K562 (cell line): Measurements from ENCODE around the gene PLAC1. TPM values are rescaled to one million over a fixed set of nuclear protein-coding genes. Genes with fewer than 3 reads are reported as not detected.

Experiments used
- ATAC-seq: fragments of 200-7000 bp; cut with Tn5 transposase; 3 replicates; pipeline ENCODE4 v1.9.1; 2020; ENCODE audit warnings: moderate library complexity
- BruUV-seq: library from RNA; stranded (reverse); fragments of 400-500 nt; replicated peaks from 2 replicates; lab custom pipeline; 2021; lab: Mats Ljungman, UMichigan
- CTCF ChIA-PET: fragments of 300-600 bp; formaldehyde crosslinking; extraction: SDS; loops from one replicate; lab custom pipeline; 2021; ENCODE audit warnings: low intra/inter-chr PET ratio; lab: Yijun Ruan, JAX
- POLR2A ChIA-PET: fragments of 300-600, 350-650 bp; sonication (Branson Sonifier 250); formaldehyde crosslinking; extraction: SDS; loops from one replicate; lab custom pipeline; 2021; ENCODE audit warnings: antibody characterized with exemption, inconsistent platforms; lab: Yijun Ruan, JAX
- DNase-seq, 4 experiments: peaks; one replicate each; pipeline versions ENCODE4 v3.0.0 to v3.0.0-alpha.2; 2011 to 2018; ENCODE audit warnings: low spot score in 3 of 4, mixed read lengths in 3 of 4; ENCODE audit errors: extremely low read depth in 1 of 4
- FAIRE-seq: peaks from 2 replicates; lab custom pipeline; 2011; peaks lifted over from hg19 to GRCh38; lab: Jason Lieb, UNC
- H2AFZ ChIP-seq: 2 replicates; pipeline ENCODE4 v1.6.0; 2011; ENCODE audit warnings: low read depth, low read length, control low read depth, inconsistent platforms
- H3K27ac ChIP-seq: fragments of 200-600 bp; 3 replicates; pipeline ENCODE4 v1.8.0; 2011; ENCODE audit warnings: low read depth, mild to moderate bottlenecking, control low read depth, inconsistent platforms, low read length, moderate library complexity, mixed read lengths; ENCODE audit errors: extremely low read depth
- H3K27me3 ChIP-seq, 2 experiments: fragments of 300-600 bp in 1 of 2; 2 replicates in 1 of 2; 3 replicates in 1 of 2; pipeline versions ENCODE4 v1.6.0 to v1.8.0; 2011; ENCODE audit warnings: inconsistent platforms in 2 of 2, low read length in 2 of 2, mild to moderate bottlenecking in 1 of 2, mixed read lengths in 1 of 2, moderate library complexity in 1 of 2; ENCODE audit not compliant: control insufficient read depth in 2 of 2, insufficient read depth in 2 of 2
- H3K36me3 ChIP-seq: fragments of 300-600 bp; 3 replicates; pipeline ENCODE4 v1.8.0; 2011; ENCODE audit warnings: mild to moderate bottlenecking, low read length, inconsistent platforms; ENCODE audit not compliant: control insufficient read depth, insufficient read depth
- H3K4me1 ChIP-seq, 2 experiments: fragments of 200-600 bp in 1 of 2; replicated peaks in 1 of 2; 2 replicates in 1 of 2; 3 replicates in 1 of 2; pipeline versions ENCODE4 v1.5.1 to v1.8.0; 2011; ENCODE audit warnings: inconsistent platforms in 2 of 2, low read length in 2 of 2, mild to moderate bottlenecking in 1 of 2, mixed read lengths in 1 of 2, moderate library complexity in 1 of 2; ENCODE audit not compliant: control insufficient read depth in 2 of 2, insufficient read depth in 2 of 2
- H3K4me2 ChIP-seq: 2 replicates; pipeline ENCODE4 v1.6.1; 2011; ENCODE audit warnings: low read length, control low read depth, inconsistent platforms, mixed read lengths; ENCODE audit not compliant: insufficient read depth
- H3K4me3 ChIP-seq: fragments of 200-600 bp; sonication (generic), shearing (Covaris generic); 2 replicates; pipeline ENCODE4 v1.5.1; 2016; ENCODE audit warnings: control low read depth, inconsistent platforms
- H3K79me2 ChIP-seq: fragments of 200-600 bp; 3 replicates; pipeline ENCODE4 v1.8.0; 2011; ENCODE audit warnings: low read length, inconsistent platforms; ENCODE audit not compliant: control insufficient read depth, insufficient read depth
- H3K9ac ChIP-seq, 2 experiments: 2 replicates each; pipeline versions ENCODE4 v1.6.0 to v1.6.1; 2011; ENCODE audit warnings: low read depth in 2 of 2, low read length in 2 of 2, control low read depth in 1 of 2, inconsistent platforms in 1 of 2, mild to moderate bottlenecking in 1 of 2, mixed read lengths in 1 of 2; ENCODE audit not compliant: insufficient read depth in 1 of 2
- H3K9me1 ChIP-seq: one replicate; pipeline ENCODE4 v1.6.0; 2011; ENCODE audit warnings: inconsistent platforms, mild to moderate bottlenecking, low read length, moderate library complexity; ENCODE audit not compliant: control insufficient read depth, insufficient read depth
- H3K9me3 ChIP-seq: replicated peaks from 2 replicates; pipeline ENCODE4 v1.5.1; 2011; ENCODE audit warnings: low read depth, low read length, inconsistent platforms; ENCODE audit not compliant: control insufficient read depth, insufficient read depth
- H4K20me1 ChIP-seq: replicated peaks from 2 replicates; pipeline ENCODE4 v1.6.1; 2011; ENCODE audit warnings: low read length, inconsistent platforms, mixed read lengths; ENCODE audit not compliant: control insufficient read depth, insufficient read depth
- CBFA2T3 ChIP-seq: fragments of 450-650 bp; IDR thresholded peaks from 2 replicates; pipeline ENCODE4 v1.6.1; 2017
- CREB1 ChIP-seq, 2 experiments: sonication (generic) in 1 of 2; formaldehyde crosslinking in 1 of 2; IDR thresholded peaks; 2 replicates each; pipeline versions ENCODE4 v1.6.1 to v1.8.0; 2012 to 2022; ENCODE audit warnings: inconsistent platforms in 1 of 2, mild to moderate bottlenecking in 1 of 2, missing genetic modification reagents in 1 of 2, moderate library complexity in 1 of 2
- GATAD2B ChIP-seq: fragments of 450-650 bp; IDR thresholded peaks from 2 replicates; pipeline ENCODE4 v1.6.1; 2017; ENCODE audit warnings: mild to moderate bottlenecking, borderline replicate concordance
- GMEB1 ChIP-seq: fragments of 250-450 bp; sonication (Bioruptor Pico); IDR thresholded peaks from 2 replicates; pipeline ENCODE4 v1.4.0; 2020; ENCODE audit warnings: mild to moderate bottlenecking
- KAT2B ChIP-seq: IDR thresholded peaks from one replicate; pipeline ENCODE4 v1.6.1; 2012; ENCODE audit warnings: low read depth, mild to moderate bottlenecking, control low read depth, inconsistent platforms, low read length, moderate library complexity
- KDM5B ChIP-seq: fragments of 200-600 bp; sonication (generic); IDR thresholded peaks from 2 replicates; pipeline ENCODE4 v1.6.1; 2012; ENCODE audit warnings: low read depth, mild to moderate bottlenecking, moderate library complexity, low read length, control low read depth, inconsistent platforms; ENCODE audit not compliant: insufficient replicate concordance
- KLF1 ChIP-seq: fragments of 450-650 bp; IDR thresholded peaks from 2 replicates; pipeline ENCODE4 v1.6.1; 2016; ENCODE audit warnings: missing genetic modification characterization, missing compliant biosample characterization
- MAFG ChIP-seq: fragments of 450-650 bp; conservative IDR thresholded peaks from 2 replicates; pipeline ENCODE4 v1.6.1; 2016; ENCODE audit warnings: missing genetic modification characterization, missing compliant biosample characterization
- MECOM ChIP-seq: fragments of 250-450 bp; sonication (Bioruptor Pico); IDR thresholded peaks from 2 replicates; pipeline ENCODE4 v1.8.0; 2022; ENCODE audit warnings: inconsistent platforms
- NFE2L1 ChIP-seq: fragments of 450-650 bp; IDR thresholded peaks from 2 replicates; pipeline ENCODE4 v1.6.1; 2016; ENCODE audit warnings: missing genetic modification characterization, low read depth, mild to moderate bottlenecking, missing compliant biosample characterization, moderate library complexity, borderline replicate concordance
- ZNF444 ChIP-seq: fragments of 250-450 bp; sonication (Bioruptor Pico); IDR thresholded peaks from 2 replicates; pipeline ENCODE4 v1.4.0; 2020; ENCODE audit warnings: mild to moderate bottlenecking, moderate library complexity
- ZNF518B ChIP-seq: fragments of 250-450 bp; sonication (Bioruptor Pico); IDR thresholded peaks from 2 replicates; pipeline ENCODE4 v1.5.0; 2021; ENCODE audit warnings: mild to moderate bottlenecking, moderate library complexity
- ZNF639 ChIP-seq, 2 experiments: fragments of 200-800 bp in 1 of 2; sonication (Bioruptor generic) in 1 of 2; sonication (generic) in 1 of 2; formaldehyde crosslinking in 1 of 2; IDR thresholded peaks in 1 of 2; conservative IDR thresholded peaks in 1 of 2; 2 replicates each; pipeline versions ENCODE4 v1.5.0 to v1.6.1; 2016 to 2020; ENCODE audit warnings: missing compliant biosample characterization in 1 of 2, missing genetic modification characterization in 1 of 2, missing genetic modification reagents in 1 of 2
- ZNF655 ChIP-seq: fragments of 250-450 bp; sonication (Bioruptor Pico); IDR thresholded peaks from 2 replicates; pipeline ENCODE4 v1.5.0; 2021
- WGBS: fragments of 100-300 bp; shearing (Covaris generic); methylation state at CpG from one replicate; pipeline ENCODE4 v1.1.6; 2016; ENCODE audit warnings: low coverage, mixed read lengths; ENCODE audit not compliant: insufficient coverage; ENCODE audit errors: missing lambda C conversion rate; 5-methylcytosine and 5-hydroxymethylcytosine counted together
- in situ Hi-C: fragments of 300-500 bp; cut with MboI; formaldehyde crosslinking; loops from 4 replicates; pipeline ENCODE4 v1.15.0; 2018; ENCODE audit warnings: inconsistent platforms, mixed read lengths
- intact Hi-C: fragments of 100-400 bp; cut with micrococcal nuclease; formaldehyde crosslinking; loops from 2 replicates; pipeline ENCODE4 v1.14.2; 2022
- polyA plus RNA-seq, 8 experiments: library from polyadenylated mRNA; depleted of rRNA in 4 of 8; stranded (reverse) in 5 of 8; unstranded in 3 of 8; fragments of >200 nt; fragmentation: Nextera tagmentation in 2 of 8; fragmentation: Illumina TruSeq in 1 of 8; extraction: Ambion mirVana in 2 of 8; extraction: Trizol in 1 of 8; gene quantifications; 2 replicates each; pipeline versions ENCODE4 v1.2.1 to v1.2.3, GENCODE V29; 2011 to 2014; ENCODE audit warnings: inconsistent platforms in 1 of 8, missing spikeins in 1 of 8
- total RNA-seq, 7 experiments: library from RNA; depleted of rRNA in 6 of 7; stranded (reverse); fragments of >200 nt in 6 of 7; fragmentation: Illumina TruSeq in 2 of 7; extraction: Trizol in 2 of 7; gene quantifications; 2 replicates each; pipeline versions ENCODE4 v1.2.1 to v1.2.3, GENCODE V29; 2011 to 2021; ENCODE audit warnings: low replicate concordance in 1 of 7

The PLAC1 gene
- total and polyA plus RNA-seq, 9 of the 15 experiments (the other 6 are each of a cell fraction or from before 2014, with no cell fraction given): 0.82 to 9.1 (median 1.7) TPM

- intact Hi-C loops: no loop called here
- Histone ChIP-seq H3K9me1 (no peaks in the 10 kb centered on the region), H3K27me3 (no peaks in the 10 kb centered on the region), H3K4me3 (no peak overlapping the region), H3K79me2 (peaks cover 16% of the 10 kb centered on the region), H3K4me2 (no peak overlapping the region), H4K20me1 (no peaks in the 10 kb centered on the region), H3K27ac (no peak overlapping the region), H3K9me3 (0 out of 2 replicates have a peak, but pooled peaks cover 2% of the 10 kb centered on the region), H2AFZ (no peak overlapping the region), H3K36me3 (peaks cover 8% of the 10 kb centered on the region; the same call in 1 of the 3 replicates), H3K9ac (no peak overlapping the region), H3K4me1 (peaks cover 2 to 22% of the 10 kb centered on the region in 2 experiments; a peak in 4 of 5 replicates)
- ChIA-PET POLR2A (no interaction called here), CTCF (no interaction called here)
- in situ Hi-C loops: no loop called here
- DNase-seq (no peak), FAIRE-seq (no peak), ATAC-seq (no peak)
- BruUV-seq: no TSS peak
- 98% methylated on average over 19 of the region's 35 CpGs for WGBS
- no peak for TF ChIP-seq ZNF655
- no peak for TF ChIP-seq GATAD2B
- TF ChIP-seq KAT2B: no peak
- TF ChIP-seq NFE2L1 (tag): no peak
- TF ChIP-seq ZNF639 (CRISPR knock-in tag; conservative IDR thresholded peaks at IDR 0.05 in 1 of 2, IDR thresholded peaks at IDR 0.05 in 1 of 2): no peak
- TF ChIP-seq KLF1 (tag): no peak
- TF ChIP-seq MECOM (CRISPR knock-in tag): no peak
- TF ChIP-seq ZNF518B (CRISPR knock-in tag): no peak
- no peak for TF ChIP-seq KDM5B
- no peak for TF ChIP-seq GMEB1 (CRISPR knock-in tag)
- TF ChIP-seq MAFG (tag): no peak
- TF ChIP-seq ZNF444 (CRISPR knock-in tag): no peak
- no peak for TF ChIP-seq CBFA2T3
- no peak for TF ChIP-seq CREB1 (IDR thresholded peaks at IDR 0.05)
- no peak for TF ChIP-seq CREB1 (CRISPR knock-in tag; IDR thresholded peaks at IDR 0.05)
These were observed 112.1 kb downstream of the PLAC1 start for GRCh38 chrX:134546187-134546586.
